ENCODE data around the gene DMRTB1.

DNA sequence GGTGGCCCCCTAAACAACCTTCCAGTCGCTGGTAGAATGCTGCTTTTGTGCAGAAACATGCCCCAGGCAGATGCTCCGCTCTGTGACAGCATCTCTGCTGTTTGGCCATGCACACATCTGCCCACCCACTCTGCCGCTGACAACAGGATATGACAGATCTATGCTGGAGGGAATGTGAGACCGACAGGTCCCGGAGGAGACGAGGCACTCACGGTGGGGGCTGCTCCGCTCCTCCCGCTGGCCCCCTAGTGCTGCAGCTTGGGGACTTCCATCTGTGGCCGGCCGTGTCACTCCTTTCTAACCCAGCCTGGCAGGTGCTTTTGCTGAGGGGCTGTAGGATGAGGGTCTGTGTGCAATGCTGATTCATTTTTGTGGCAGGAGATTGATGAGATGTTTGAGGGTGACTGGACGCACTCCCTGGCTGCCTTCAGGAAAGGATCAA is 49.1 kb upstream of the DMRTB1 start:
- no peak for TF ChIP-seq ZNF146 (CRISPR knock-in tag; IDR thresholded peaks at IDR 0.05; ENCODE audit: unreplicated experiment)
- TF ChIP-seq MAFK (IDR thresholded peaks at IDR 0.05; ENCODE audit: low read length): no peak

All from K562 (cell line).